ENCODE data around the gene PPFIA3. TPM values are rescaled to one million over a fixed set of nuclear protein-coding genes. Genes with fewer than 3 reads are reported as not detected.

Gene PPFIA3
- total RNA-seq, 1 experiment from 2014 or later = 4.9 TPM

- no peak overlapping the region for H3K27ac Mint-ChIP-seq (ENCODE audit: unreplicated experiment)
Measured at GRCh38 chr19:49165865-49166301, 46.5 kb downstream of the PPFIA3 start.

DNA sequence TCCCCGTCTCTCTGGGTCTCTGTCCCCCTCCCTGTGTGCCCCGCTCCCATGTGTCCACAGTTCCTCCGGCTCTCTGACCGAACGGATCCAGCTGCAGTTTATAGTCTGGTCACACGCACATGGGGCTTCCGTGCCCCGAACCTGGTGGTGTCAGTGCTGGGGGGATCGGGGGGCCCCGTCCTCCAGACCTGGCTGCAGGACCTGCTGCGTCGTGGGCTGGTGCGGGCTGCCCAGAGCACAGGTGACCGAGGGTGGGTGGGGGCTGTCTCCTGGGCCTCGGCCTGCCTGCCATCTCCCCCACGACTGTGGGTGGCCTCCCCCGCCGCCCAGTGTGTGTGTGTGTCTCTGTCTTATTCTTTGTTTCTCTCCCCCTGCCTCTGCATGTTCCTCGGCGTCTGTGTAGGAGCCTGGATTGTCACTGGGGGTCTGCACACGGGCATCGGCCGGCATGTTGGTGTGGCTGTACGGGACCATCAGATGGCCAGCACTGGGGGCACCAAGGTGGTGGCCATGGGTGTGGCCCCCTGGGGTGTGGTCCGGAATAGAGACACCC is 48.6 kb downstream of the PPFIA3 start:
- peaks cover 12% of the 10 kb centered on the region for H3K36me3 Mint-ChIP-seq (ENCODE audit: insufficient read depth, unreplicated experiment)
- H3K27ac Mint-ChIP-seq (ENCODE audit: unreplicated experiment) = no peak overlapping the region
- no peaks in the 10 kb centered on the region for H3K27me3 Mint-ChIP-seq (ENCODE audit: unreplicated experiment)
- intact Hi-C loops (cut with micrococcal nuclease; ENCODE audit: unreplicated experiment) = no loop called here
- no TSS peak for BruUV-seq (replicated peaks)
- peaks cover 17% of the 10 kb centered on the region for H3K4me1 Mint-ChIP-seq (ENCODE audit: low read depth, unreplicated experiment)
- TF ChIP-seq, protein P1, sequence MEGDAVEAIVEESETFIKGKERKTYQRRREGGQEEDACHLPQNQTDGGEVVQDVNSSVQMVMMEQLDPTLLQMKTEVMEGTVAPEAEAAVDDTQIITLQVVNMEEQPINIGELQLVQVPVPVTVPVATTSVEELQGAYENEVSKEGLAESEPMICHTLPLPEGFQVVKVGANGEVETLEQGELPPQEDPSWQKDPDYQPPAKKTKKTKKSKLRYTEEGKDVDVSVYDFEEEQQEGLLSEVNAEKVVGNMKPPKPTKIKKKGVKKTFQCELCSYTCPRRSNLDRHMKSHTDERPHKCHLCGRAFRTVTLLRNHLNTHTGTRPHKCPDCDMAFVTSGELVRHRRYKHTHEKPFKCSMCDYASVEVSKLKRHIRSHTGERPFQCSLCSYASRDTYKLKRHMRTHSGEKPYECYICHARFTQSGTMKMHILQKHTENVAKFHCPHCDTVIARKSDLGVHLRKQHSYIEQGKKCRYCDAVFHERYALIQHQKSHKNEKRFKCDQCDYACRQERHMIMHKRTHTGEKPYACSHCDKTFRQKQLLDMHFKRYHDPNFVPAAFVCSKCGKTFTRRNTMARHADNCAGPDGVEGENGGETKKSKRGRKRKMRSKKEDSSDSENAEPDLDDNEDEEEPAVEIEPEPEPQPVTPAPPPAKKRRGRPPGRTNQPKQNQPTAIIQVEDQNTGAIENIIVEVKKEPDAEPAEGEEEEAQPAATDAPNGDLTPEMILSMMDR (IDR thresholded peaks at IDR 0.05; ENCODE audit: unreplicated experiment) = no peak
- H3K9me3 Mint-ChIP-seq (ENCODE audit: low read depth, unreplicated experiment) = no peaks in the 10 kb centered on the region
- DNase-seq = no peak
- no peak overlapping the region for H3K4me3 Mint-ChIP-seq (ENCODE audit: low read depth, unreplicated experiment)
- CTCF ChIA-PET = no interaction called here

More at GRCh38 chr19:49165865-49166301, 46.5 kb downstream of the PPFIA3 start:
- Mint-ChIP-seq H3K4me3 (ENCODE audit: low read depth, unreplicated experiment) (no peak overlapping the region), H3K9me3 (ENCODE audit: low read depth, unreplicated experiment) (no peaks in the 10 kb centered on the region), H3K4me1 (ENCODE audit: low read depth, unreplicated experiment) (peaks cover 17% of the 10 kb centered on the region), H3K36me3 (ENCODE audit: insufficient read depth, unreplicated experiment) (peaks cover 14% of the 10 kb centered on the region), H3K27me3 (ENCODE audit: unreplicated experiment) (no peaks in the 10 kb centered on the region)
- intact Hi-C loops (cut with micrococcal nuclease; ENCODE audit: unreplicated experiment) = no loop called here
- no TSS peak for BruUV-seq (replicated peaks)
- TF ChIP-seq, protein P1 (IDR thresholded peaks at IDR 0.05; ENCODE audit: unreplicated experiment) = no peak
- no peak for DNase-seq
- CTCF ChIA-PET = interaction anchor here (0.6 kb wide), 1 partner anchor 33 kb away, joined by 3 read pairs; no protein-coding TSS in a partner anchor

DNA sequence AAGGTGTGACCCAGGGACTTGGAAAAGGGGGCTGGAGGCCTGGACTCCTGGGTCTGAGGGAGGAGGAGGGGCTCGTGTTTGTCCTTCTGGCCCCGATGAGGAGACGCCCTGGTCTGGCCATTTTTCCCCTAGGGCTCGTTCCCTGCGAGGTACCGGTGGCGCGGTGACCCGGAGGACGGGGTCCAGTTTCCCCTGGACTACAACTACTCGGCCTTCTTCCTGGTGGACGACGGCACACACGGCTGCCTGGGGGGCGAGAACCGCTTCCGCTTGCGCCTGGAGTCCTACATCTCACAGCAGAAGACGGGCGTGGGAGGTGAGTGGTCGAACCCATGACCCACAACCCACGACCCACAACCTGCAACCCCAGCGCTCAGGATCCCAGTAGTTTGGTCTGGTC is 49.1 kb downstream of the PPFIA3 start:
- TF ChIP-seq, protein P1 (IDR thresholded peaks at IDR 0.05; ENCODE audit: unreplicated experiment) = no peak
- Mint-ChIP-seq H3K36me3 (ENCODE audit: insufficient read depth, unreplicated experiment) (peaks cover 12% of the 10 kb centered on the region), H3K27me3 (ENCODE audit: unreplicated experiment) (no peaks in the 10 kb centered on the region), H3K27ac (ENCODE audit: unreplicated experiment) (no peak overlapping the region), H3K4me1 (ENCODE audit: low read depth, unreplicated experiment) (peaks cover 17% of the 10 kb centered on the region), H3K9me3 (ENCODE audit: low read depth, unreplicated experiment) (no peaks in the 10 kb centered on the region), H3K4me3 (ENCODE audit: low read depth, unreplicated experiment) (no peak overlapping the region)
- BruUV-seq (replicated peaks) = no TSS peak
- no peak for DNase-seq
- intact Hi-C loops (cut with micrococcal nuclease; ENCODE audit: unreplicated experiment) = no loop called here
- CTCF ChIA-PET = interaction anchor here (0.6 kb wide), 1 partner anchor 71 kb away, joined by 4 read pairs; no protein-coding TSS in a partner anchor

GRCh38 chr19:49173198-49173597 is 53.9 kb downstream of the PPFIA3 start:
- H3K4me1 Mint-ChIP-seq (ENCODE audit: low read depth, unreplicated experiment) = peaks cover 8% of the 10 kb centered on the region
- H3K4me3 Mint-ChIP-seq (ENCODE audit: low read depth, unreplicated experiment) = no peak overlapping the region
- H3K9me3 Mint-ChIP-seq (ENCODE audit: low read depth, unreplicated experiment) = no peaks in the 10 kb centered on the region
- CTCF ChIA-PET = no interaction called here
- BruUV-seq (replicated peaks) = no TSS peak
- intact Hi-C loops (cut with micrococcal nuclease; ENCODE audit: unreplicated experiment) = no loop called here
- H3K27ac Mint-ChIP-seq (ENCODE audit: unreplicated experiment) = no peak overlapping the region
- DNase-seq = no peak
- H3K36me3 Mint-ChIP-seq (ENCODE audit: insufficient read depth, unreplicated experiment) = peaks cover 8% of the 10 kb centered on the region
- H3K27me3 Mint-ChIP-seq (ENCODE audit: unreplicated experiment) = no peaks in the 10 kb centered on the region
- TF ChIP-seq, protein P1 (IDR thresholded peaks at IDR 0.05; ENCODE audit: unreplicated experiment) = no peak
